HG02610 (cell line): ENCODE data around the gene PROSER1.
"Not testable (repeated sequence)": the region's sequence is repeated elsewhere in the genome, so short reads cannot be mapped to it uniquely, and the experiment has no call there.

Experiments
- ATAC-seq: cut with Tn5 transposase; IDR thresholded peaks from one replicate; pipeline ENCODE4 v1.9.1; 2021; ENCODE audit warnings: mild to moderate bottlenecking, moderate library complexity; ENCODE audit not compliant: unreplicated experiment

The PROSER1 gene

DNA sequence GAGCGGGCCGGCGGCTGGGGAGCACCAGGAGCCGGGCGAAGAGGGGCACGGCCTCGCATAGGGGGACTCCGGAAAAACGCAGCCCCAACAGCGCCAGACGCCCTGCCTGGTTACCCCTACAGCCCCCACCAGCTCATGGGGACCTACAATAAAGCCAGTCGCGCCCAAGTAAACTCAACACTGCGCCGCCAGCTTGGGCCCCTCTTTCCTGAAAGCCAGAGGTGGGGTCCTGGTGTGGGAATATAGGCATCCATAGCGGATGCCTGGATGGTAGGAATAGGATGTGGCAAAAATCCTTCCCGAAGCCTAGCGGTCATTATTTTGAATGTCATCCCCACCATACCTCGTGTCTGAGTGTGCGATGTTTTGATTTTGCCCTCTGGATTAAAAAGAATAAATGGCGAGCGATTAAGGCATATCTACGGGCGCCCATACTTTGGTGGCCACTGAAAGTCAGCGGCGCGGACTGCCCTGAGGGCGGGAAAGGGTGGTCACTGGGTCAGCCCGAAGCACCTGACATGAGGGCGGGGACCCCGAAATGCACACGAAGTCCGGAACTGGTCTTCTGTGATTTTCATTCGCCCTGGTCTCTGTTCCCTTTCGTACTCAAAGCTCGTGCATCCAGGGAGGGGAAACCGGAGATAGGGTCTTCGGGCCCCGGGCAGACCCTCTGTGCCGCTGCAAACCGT, at the start of gene PROSER1, which contains the start of gene NHLRC3:
Gene PROSER1 (minus strand): TSS at position 210 of the 689 bp plus-strand sequence. CDS start 847 bp downstream, outside the sequence.
Gene NHLRC3 (plus strand): TSS at position 577 of the 689 bp plus-strand sequence. CDS start 184 bp downstream, outside the sequence.
- peak; percentile 69 for ATAC-seq

- ATAC-seq, result not testable (repeated sequence)
Measured at GRCh38 chr13:39086251-39086945, 48.5 kb upstream of the PROSER1 start.

DNA sequence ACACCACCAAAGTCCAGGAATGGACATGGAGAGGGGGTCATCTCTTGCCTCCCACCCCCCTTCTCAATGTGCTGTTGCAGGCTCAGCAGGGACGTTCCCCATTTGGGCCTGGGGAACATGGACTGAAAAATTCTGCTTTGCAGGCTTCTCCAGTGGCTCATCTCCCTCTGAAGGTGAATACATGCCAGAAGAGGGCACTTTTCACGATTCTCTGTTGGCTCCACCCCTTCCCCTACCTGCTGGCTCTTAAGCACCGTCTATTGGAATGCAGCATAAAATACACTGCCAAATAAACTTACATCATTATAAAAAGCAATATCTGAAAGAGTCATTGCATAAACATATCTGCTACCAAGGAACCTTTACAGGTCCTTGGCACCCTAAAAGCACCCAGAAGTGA, 36.1 kb upstream of the PROSER1 start:
- no peak for ATAC-seq

DNA sequence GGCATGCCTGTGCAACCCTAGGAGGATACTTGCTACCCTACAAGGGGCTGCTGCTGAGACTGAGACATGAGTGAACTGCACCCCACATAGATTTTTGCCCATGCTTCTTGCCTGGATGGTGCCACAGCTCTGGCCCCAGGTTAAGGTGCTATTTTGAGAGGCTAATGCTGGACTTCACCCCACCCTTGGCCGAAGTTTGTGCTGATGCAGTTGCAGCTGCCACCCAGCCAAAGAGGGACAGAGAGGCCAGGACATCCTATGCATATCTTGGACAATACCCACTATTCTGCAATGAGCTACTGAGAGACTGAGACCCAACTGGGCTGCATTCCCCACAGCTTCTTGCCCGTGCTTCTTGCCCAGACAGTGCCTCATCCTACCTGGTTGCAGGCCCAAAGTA, 35.0 kb upstream of the PROSER1 start:
- no peak for ATAC-seq

GRCh38 chr13:39062004-39062403, 24.1 kb upstream of the PROSER1 start:
- ATAC-seq, result no peak

DNA sequence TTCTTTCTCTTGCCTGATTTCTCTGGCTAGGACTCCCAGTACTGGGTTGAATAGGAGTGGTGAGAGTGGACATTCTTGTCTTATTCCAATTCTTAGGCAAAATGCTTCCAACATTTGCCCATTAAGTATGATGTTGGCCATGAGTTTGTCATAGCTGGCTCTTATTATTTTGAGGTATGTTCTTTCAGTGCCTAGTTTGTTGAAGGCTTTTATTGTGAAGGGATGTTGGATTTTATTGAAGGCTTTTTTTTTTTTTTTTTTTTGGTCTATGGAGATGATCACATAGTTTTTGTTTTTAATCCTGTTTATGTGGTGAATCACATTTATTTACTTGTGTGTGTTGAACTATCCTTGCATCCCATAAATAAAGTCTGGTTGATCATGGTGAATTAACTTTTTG, 20.2 kb upstream of the PROSER1 start:
- no peak for ATAC-seq

- ATAC-seq, result no peak
Measured at GRCh38 chr13:39056018-39056417, 18.1 kb upstream of the PROSER1 start.

GRCh38 chr13:39054112-39054511, 16.2 kb upstream of the PROSER1 start:
- ATAC-seq, result no peak

GRCh38 chr13:39052944-39053343, 15.1 kb upstream of the PROSER1 start:
- no peak for ATAC-seq

GRCh38 chr13:39051157-39051556, 13.3 kb upstream of the PROSER1 start:
- no peak for ATAC-seq

GRCh38 chr13:39049274-39049673, 11.4 kb upstream of the PROSER1 start:
- no peak for ATAC-seq

- no peak for ATAC-seq
Measured at GRCh38 chr13:39048806-39049205, 10.9 kb upstream of the PROSER1 start.

- ATAC-seq, result no peak
Measured at GRCh38 chr13:39047560-39047959, 9.7 kb upstream of the PROSER1 start.

GRCh38 chr13:39044536-39044935, 6.6 kb upstream of the PROSER1 start:
- peak; percentile 94 for ATAC-seq

DNA sequence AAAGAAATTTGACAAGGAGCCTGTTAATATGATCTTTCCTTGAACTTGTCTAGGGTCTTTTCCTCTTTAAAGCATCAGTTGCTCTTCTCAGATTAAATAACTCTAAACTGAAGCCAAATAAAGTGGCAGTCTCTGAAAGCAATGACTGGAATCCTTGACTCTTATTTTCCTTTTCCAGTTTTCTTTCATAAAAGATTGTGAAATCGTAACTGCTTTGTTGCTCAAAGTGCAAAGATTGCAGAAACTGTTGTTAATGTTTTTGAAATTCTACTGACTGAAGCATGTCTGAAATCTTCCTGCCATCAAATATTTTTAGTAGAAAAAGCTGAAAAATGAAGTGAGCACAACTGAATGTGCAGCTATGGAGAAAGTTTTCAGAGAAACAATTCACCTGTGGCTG, 2.3 kb upstream of the PROSER1 start:
- no peak for ATAC-seq

DNA sequence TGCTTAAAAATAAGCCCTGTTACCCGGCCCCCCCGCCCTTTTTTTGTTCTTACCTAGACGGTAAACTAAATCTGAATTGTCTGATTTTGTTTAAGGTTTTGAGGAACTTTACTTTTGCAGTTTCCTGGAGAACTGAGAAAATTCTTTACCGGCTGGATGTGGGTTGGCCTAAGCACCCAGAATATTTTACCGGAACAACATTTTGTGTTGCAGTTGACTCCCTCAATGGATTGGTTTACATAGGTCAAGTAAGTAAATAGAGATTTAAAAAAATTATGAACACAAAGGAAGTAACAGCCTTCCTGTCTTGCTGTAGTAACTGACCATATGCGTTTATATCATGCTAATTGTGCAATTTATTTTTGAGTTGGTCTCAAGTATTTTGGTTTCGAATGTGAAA, 1.2 kb upstream of the PROSER1 start:
- ATAC-seq, result no peak

DNA sequence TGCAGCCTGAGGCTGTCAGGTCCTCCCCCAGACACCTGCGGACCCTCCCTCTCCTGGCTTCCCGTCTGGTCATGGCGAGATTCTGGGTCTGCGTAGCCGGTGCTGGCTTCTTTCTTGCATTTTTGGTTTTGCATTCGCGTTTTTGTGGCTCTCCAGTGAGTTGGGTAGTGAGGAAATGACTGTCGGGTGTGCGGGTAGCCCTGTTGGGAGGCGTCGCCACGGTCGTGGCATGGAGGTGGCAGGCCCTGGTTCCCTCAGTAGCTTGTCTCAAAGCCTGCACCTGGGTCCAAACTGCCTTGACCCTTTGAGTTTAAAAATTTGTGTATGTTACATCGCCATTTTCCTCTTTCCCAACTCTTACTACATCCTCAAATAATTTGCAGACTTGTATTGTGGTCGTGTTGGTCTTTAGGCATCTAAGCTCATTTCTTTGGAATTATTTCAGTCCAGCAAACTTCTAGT, 711 bp upstream of the PROSER1 start:
- ATAC-seq, result peak; percentile 46

DNA sequence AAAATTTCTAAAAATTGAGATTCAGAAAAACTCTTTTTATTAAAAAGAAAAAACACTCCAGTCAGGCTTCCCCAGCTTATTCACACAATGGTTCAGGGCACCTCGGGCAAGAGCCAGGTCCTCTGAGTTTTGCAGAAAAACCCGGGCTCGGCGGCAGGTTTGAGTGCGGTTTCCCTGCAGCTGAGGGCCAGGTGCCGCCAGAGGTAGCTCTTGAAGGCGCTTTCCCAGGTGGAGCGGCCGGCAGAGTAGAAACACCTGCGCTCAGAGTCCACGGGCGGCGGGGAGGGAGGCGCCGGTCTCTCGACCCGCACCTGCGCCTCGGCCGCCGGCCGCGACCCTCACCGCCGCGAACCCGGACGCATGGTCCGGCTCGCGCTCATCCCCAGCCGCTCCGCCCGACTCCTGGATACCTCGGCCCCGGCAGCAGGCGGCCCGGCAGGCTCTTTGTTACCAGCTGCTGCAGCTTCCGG, 444 bp downstream of the PROSER1 start:
- peak; percentile 30 for ATAC-seq

- ATAC-seq, result no peak
Measured at GRCh38 chr13:39036212-39036611, 1.7 kb downstream of the PROSER1 start.

GRCh38 chr13:39035799-39036198, 2.1 kb downstream of the PROSER1 start:
- ATAC-seq, result no peak

DNA sequence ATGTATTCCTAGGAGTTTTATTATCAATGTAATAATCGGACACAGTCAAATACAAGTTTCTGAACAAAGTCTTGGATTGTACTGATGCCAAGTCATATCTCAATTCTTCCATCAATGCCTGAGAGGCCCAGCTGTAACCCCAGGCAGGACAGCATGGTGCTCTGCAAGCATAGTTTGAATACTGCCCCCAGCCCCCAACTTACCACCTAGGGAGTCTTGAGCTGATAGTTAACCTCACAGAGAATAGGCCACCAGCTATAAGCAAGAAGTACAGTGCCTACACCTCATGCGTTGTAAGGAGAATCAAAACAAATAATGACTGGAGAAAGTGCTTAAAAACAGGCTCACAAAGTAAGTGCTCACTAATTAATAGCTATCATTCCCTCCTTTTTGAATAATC, 2.7 kb downstream of the PROSER1 start:
- ATAC-seq, result no peak

DNA sequence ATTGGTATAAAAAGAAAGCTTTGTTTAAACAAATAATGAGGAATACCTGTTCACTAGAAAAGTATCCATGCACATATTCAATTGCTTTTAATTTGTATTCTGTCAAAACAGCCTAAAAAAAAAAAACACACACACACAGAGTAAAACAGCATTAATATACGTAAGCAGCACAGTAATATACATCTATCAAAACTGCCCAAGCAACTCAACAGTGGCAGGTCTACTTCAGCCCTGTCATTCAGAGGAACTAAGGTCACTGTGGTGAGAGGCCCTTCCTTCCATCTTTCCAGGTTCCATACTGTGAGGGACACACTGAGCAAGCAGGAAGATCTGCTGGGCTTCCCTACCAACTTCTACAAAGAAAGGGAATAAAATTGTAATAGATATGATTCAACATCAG, 3.8 kb downstream of the PROSER1 start:
- ATAC-seq, result no peak
